Measurements from ENCODE around the gene RIMBP2.

RIMBP2 gene

DNA sequence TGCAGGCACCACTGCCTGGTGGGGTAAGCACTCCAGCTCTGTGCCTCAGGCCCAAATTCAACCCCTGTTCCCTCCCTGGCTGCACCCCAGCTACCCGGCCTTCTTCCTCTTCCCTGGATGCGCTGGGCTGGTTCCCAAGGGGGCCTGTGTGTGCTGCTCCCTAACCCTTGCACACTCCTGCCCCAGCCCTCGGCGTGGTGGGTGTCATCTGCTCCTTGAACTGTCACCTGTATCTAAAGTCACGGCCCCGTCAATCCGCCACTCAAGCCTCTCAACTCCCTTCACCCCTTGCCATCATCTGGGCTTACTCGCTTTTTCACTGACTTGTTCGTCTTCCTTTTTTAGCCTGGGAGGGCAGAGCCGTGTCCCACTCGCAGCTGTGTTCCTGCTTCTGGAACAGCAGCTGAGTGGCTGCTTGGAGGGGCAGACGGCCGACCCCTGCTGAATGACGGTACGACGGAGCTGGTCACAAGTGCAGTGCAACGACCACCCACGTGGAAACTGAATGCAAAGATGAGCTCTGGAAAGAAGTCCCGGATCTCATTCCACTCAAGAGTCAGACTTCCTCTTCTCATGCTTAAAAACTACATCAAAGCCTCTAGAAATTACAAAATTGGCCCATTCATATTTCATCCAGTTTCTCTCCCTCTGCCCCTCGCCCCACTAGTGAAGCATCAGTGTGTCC is 239.5 kb downstream of the RIMBP2 start:
- DNase-seq, result no peak

- DNase-seq, result no peak
Observed at GRCh38 chr12:130474599-130475269, 241.4 kb downstream of the RIMBP2 start.

- DNase-seq, result no peak
Observed at GRCh38 chr12:130473266-130473665, 242.8 kb downstream of the RIMBP2 start.

DNA sequence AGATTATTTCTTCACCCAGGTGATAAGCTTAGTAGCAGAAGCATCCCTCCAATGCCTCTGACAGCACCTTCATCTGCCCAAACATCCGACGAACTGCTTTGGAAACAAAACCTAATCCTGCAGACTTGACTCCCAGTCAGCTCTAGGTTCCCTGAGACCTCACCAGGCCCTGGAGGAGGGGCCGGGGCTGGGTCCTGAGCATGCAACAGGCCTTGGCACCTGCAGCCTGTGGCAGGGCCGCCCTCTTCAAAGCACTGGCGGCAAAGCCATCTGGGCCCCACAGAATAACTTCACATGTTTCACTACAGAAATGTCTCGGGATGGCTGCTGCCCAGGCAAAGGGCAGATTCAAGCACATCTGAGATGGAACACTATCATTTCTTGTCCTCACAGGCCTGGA is 245.1 kb downstream of the RIMBP2 start:
- DNase-seq, result no peak

GRCh38 chr12:130469552-130469951 is 246.5 kb downstream of the RIMBP2 start:
- DNase-seq, result no peak

DNA sequence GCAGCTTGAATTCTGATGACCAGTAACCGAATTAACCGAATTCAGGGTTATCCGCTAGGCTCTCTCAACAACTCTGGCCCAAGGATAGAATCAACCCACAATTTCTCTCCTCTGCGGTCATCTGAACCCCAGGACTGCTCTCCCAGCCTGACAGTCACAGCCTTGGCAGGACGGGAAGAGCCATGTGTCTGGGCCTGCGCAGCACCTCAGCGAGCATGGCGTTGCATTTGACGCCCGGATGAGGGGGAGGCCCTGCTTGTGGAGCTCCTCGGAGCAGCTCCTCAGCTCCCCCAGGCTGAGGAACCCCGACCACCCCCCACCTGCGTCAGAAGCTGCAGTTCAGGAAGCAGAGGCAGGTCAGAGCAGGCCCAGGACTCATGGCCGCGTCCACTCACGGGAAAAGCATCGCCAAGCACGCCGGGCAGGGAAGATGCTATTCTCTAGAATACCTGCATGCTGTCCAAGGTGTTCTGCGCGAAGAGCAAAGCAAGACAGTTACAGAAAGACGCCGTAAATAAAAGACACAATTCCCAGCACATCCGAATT is 247.3 kb downstream of the RIMBP2 start:
- DNase-seq, result no peak

- DNase-seq, result no peak
Observed at GRCh38 chr12:130468186-130468585, 247.9 kb downstream of the RIMBP2 start.

DNA sequence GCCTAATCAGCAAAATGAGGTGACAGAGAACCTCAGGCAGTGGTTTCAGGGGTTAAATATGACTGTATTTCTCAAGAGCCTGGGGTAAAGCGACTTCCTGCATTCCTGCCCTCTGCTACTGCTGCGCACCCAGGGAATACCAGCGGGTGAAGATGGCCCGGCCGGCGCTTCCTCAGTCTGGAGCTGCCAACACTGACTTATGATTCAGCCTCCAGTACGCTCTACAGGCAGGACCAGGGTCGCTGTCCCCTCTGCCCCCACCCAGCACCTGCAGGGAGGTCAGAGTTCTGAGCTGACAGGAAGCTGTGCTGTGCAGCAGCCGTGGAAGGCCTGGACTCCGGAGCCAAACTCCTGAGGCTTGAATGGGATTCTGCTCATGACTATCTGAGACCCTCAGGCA is 250.5 kb downstream of the RIMBP2 start:
- DNase-seq, result no peak

GRCh38 chr12:130465046-130465445 is 251.1 kb downstream of the RIMBP2 start:
- DNase-seq, result no peak

DNA sequence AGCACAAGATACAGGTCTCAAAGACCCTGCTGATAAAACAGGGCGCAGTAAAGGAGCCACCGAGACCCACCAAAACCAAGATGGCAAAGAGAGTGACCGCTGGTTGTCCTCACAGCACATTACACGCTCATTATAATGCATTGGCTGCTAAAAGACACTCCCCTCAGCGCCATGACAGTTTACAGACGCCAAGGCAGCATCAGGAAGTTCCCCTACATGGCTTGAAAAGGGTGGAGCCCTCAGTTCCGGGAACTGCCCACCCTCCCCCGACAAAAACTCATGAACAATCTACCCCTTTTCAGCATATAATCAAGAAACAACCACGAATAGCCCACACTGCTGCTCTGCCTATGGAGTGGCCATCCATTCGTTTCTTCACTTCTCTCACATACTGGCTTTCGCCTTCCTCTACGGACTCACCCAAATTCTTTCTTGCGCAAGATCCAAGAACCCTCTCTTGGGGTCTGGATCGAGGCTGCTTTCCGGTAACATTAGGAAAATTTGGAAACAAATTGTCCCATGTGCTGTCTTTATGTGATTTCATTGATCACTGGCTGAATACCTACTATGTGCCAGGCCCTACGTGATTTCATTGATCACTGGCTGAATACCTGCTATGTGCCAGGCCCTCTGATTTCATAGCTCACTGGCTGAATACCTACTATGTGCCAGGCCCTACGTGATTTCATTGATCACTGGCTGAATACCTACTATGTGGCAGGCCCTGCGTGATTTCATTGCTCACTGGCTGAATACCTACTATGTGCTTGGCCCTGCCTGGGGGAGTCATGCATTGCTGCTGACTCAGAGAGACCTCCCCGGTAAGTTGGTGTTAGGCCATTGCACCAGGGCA is 252.1 kb downstream of the RIMBP2 start:
- no peak for DNase-seq

DNA sequence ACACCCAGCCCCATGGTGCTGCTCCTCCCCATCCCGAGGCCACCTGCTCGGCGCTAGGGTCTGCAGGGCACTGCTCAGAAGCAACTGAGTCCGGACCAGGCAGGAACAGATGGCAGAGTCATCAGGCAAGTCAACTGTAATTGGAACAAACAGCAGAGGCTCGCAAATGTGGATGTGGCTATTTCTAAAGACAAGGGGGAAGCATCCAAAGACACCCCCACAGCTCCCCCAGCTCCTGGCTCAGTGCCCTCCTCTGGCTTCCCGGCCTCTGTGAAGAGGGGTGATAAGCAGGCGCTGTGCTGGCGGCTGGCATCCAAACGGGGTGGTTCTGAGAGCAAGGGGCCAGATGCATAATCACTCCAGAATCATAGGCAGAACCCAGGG is 252.8 kb downstream of the RIMBP2 start:
- DNase-seq, result no peak

GRCh38 chr12:130462558-130463274 is 253.4 kb downstream of the RIMBP2 start:
- DNase-seq, result no peak

- DNase-seq, result no peak
Observed at GRCh38 chr12:130461839-130462557, 254.1 kb downstream of the RIMBP2 start.

- DNase-seq, result no peak
Observed at GRCh38 chr12:130461447-130461815, 254.7 kb downstream of the RIMBP2 start.

GRCh38 chr12:130460611-130461446 is 255.3 kb downstream of the RIMBP2 start:
- no peak for DNase-seq

DNA sequence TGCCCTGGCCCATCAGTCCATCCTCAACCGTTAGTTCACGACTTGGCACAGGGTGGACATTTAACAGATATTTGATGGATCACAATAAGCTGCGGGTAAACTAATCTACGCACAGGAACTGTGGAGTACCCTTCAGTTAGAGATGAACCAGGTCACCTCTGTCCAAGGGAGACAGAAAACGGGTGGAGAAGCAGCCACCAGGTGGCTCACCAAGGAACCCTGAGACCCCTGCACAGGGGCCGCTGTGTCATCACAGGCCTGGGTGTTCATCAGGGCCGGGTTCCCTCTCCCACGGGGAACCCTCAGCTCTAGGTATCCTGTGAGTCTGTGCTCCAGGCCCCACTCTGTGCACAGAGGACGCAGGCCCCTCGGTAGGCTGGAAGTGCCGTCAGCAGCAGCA is 256.2 kb downstream of the RIMBP2 start:
- DNase-seq, result no peak

- no peak for DNase-seq
Observed at GRCh38 chr12:130458341-130458740, 257.8 kb downstream of the RIMBP2 start.

GRCh38 chr12:130457215-130457614 is 258.9 kb downstream of the RIMBP2 start:
- no peak for DNase-seq

DNA sequence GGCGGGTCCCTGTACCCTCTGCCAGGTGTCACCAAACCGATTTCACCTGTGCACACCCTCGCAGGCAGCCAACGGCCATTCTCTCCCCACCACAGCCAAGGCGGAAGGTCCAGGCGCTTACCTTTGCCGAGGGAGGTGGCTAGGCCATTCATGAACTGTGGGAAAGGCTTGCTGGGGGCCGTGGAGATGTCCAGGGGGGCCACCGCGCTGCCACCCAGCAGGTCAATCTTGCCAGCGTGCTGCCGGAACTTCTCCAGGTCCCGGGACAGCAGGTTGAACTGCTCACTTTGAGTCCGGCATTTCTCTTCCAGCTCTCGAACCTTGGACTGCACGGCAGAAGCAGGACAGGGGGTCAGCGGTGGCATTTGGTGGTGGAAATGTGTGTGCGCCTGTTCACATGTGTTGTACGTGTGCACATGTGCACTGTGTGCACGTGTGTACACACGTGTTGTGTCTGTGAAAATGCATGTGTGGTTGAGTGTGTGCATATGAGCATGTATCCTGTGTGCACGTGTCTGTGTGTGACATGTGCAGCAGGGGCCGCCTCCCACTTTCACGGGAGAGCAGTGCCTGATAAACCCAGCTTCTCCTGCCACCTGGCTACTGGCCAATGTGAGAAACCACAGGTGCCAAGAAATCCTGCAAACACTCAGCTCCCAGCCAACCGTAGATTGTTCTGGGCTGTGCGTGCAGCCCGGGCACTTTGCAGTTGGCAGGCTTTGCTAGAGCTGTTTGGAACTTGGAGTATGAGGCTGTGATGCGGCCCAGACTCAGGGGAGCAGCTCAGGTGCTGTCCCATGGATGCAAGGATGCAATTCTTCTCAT is 259.5 kb downstream of the RIMBP2 start:
- no peak for DNase-seq

- no peak for DNase-seq
Observed at GRCh38 chr12:130455161-130455560, 260.9 kb downstream of the RIMBP2 start.
